Dermis lymphatic vessel endothelial cell (primary cell): ENCODE results near the gene MPHOSPH9. TPM values are rescaled to one million over a fixed set of nuclear protein-coding genes. Genes with fewer than 3 reads are reported as not detected.

Experiments used
- total RNA-seq: library from RNA; depleted of rRNA; stranded (reverse); fragments of >200 nt; gene quantifications from 2 replicates; pipeline ENCODE4 v1.2.1, GENCODE V29; 2014

The MPHOSPH9 gene
- 29.0 and 32.3 TPM in 2 replicates for total RNA-seq

DNA sequence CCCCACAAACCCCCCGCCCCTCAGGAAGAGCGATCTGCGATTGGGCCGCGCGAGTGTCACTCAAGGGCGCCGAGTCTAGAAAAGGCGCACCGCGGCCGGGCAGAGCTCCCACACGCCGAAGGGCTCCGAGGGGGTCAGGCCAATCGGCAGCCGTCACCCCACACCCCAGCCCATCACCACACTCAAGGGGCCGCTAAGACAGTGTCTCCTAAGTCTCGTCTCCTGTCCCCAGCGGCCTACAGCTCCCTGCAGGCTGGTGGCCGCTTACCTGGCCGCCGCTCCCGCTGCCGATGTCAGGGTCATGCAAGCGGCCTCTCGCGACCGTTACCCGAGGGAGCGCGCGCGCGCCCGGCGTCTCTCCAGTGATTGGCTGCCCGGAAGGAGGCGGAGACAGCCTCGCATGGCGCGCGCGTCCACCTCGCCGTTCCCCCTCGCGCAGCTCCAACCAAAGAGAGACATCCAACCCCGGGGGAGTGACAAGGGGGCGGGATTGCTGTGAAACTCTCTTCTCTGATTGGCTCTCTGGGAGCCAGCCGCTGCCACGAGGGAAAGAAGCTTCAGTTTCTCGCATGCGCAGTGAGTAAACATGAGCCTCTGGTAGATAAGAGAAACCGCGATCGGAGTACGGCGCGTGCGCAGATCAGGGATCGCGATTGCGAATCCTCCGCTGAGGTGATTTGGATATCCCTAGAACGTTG lies at the start of gene MPHOSPH9, which contains the start of gene MTRFR:
TSS of gene MPHOSPH9 (minus strand) at position 335 of the 698 bp plus-strand sequence. CDS start 2,777 bp downstream, outside the sequence.
TSS of gene MTRFR (plus strand) at position 630 of the 698 bp plus-strand sequence. CDS start 20,239 bp downstream, outside the sequence.

GRCh38 chr12:123150744-123151456 lies 82.0 kb downstream of the MPHOSPH9 start, which contains the start of gene PITPNM2:
PITPNM2 (minus strand) TSS chr12:123151090; CDS start chr12:123034590, 116,500 bp downstream.

Other genes with a start within 250 kb of the MPHOSPH9 start
- gene PITPNM2, start 82.1 kb downstream of the MPHOSPH9 start, total RNA-seq = 2.2 and 3.1 TPM in 2 replicates
- gene MTRFR, start 295 bp upstream of the MPHOSPH9 start, total RNA-seq = 9.2 and 10.7 TPM in 2 replicates
- 197 and 324 TPM in 2 replicates for gene CDK2AP1, start 38.7 kb upstream of the MPHOSPH9 start, total RNA-seq
- 21.7 and 26.5 TPM in 2 replicates for gene SBNO1, start 131.7 kb upstream of the MPHOSPH9 start, total RNA-seq
- 24.9 and 26.3 TPM in 2 replicates for gene KMT5A, start 151.0 kb upstream of the MPHOSPH9 start, total RNA-seq
- gene RILPL2, start 203.5 kb upstream of the MPHOSPH9 start, total RNA-seq = 3.1 and 4.4 TPM in 2 replicates
- gene SNRNP35, start 225.0 kb upstream of the MPHOSPH9 start, total RNA-seq = 11.3 and 13.4 TPM in 2 replicates